NCI-H2171 (cell line): ENCODE results near the gene GGT5.
"Not testable (repeated sequence)": the region's sequence is repeated elsewhere in the genome, so short reads cannot be mapped to it uniquely, and the experiment has no call there.

Experiments used
- DNase-seq: peaks from one replicate; lab custom pipeline; 2025; lab: John Stamatoyannopoulos, UW

Gene GGT5

GRCh38 chr22:24262185-24262749 lies 17.4 kb upstream of the GGT5 start:
- DNase-seq: not testable (repeated sequence)

GRCh38 chr22:24259459-24259858 lies 14.6 kb upstream of the GGT5 start:
- DNase-seq: peak; percentile 29

GRCh38 chr22:24256736-24257135 lies 11.9 kb upstream of the GGT5 start:
- DNase-seq: not testable (repeated sequence)

- not testable (repeated sequence) for DNase-seq
Measured at GRCh38 chr22:24256136-24256535, 11.3 kb upstream of the GGT5 start.

GRCh38 chr22:24253126-24253525 lies 8.2 kb upstream of the GGT5 start:
- DNase-seq: not testable (repeated sequence)

GRCh38 chr22:24251286-24251685 lies 6.4 kb upstream of the GGT5 start:
- DNase-seq: not testable (repeated sequence)

GRCh38 chr22:24249413-24249812 lies 4.5 kb upstream of the GGT5 start:
- DNase-seq: not testable (repeated sequence)

- not testable (repeated sequence) for DNase-seq
Measured at GRCh38 chr22:24248611-24249010, 3.7 kb upstream of the GGT5 start.

- DNase-seq: peak; percentile 11
Measured at GRCh38 chr22:24247564-24248344, 2.9 kb upstream of the GGT5 start.

GRCh38 chr22:24247011-24247507 lies 2.2 kb upstream of the GGT5 start:
- DNase-seq: peak; percentile 26

- DNase-seq: not testable (repeated sequence)
Measured at GRCh38 chr22:24245584-24246561, 991 bp upstream of the GGT5 start.

GRCh38 chr22:24244144-24244787 lies 616 bp downstream of the GGT5 start:
- no peak for DNase-seq

GRCh38 chr22:24243417-24243816 lies 1.5 kb downstream of the GGT5 start:
- peak; percentile 32 for DNase-seq

GRCh38 chr22:24240985-24241692 lies 3.7 kb downstream of the GGT5 start:
- not testable (repeated sequence) for DNase-seq

GRCh38 chr22:24240381-24240780 lies 4.5 kb downstream of the GGT5 start:
- DNase-seq: no peak

GRCh38 chr22:24238101-24238694 lies 6.7 kb downstream of the GGT5 start:
- DNase-seq: not testable (repeated sequence)

- DNase-seq: no peak
Measured at GRCh38 chr22:24236656-24237055, 8.2 kb downstream of the GGT5 start.

GRCh38 chr22:24235315-24235714 lies 9.6 kb downstream of the GGT5 start:
- DNase-seq: no peak

- DNase-seq: no peak
Measured at GRCh38 chr22:24233816-24234215, 11.1 kb downstream of the GGT5 start.

GRCh38 chr22:24233235-24233634 lies 11.6 kb downstream of the GGT5 start:
- DNase-seq: no peak

- DNase-seq: no peak
Measured at GRCh38 chr22:24232725-24233124, 12.2 kb downstream of the GGT5 start.
